ENCODE results near the gene KCNJ4.

The KCNJ4 gene

DNA sequence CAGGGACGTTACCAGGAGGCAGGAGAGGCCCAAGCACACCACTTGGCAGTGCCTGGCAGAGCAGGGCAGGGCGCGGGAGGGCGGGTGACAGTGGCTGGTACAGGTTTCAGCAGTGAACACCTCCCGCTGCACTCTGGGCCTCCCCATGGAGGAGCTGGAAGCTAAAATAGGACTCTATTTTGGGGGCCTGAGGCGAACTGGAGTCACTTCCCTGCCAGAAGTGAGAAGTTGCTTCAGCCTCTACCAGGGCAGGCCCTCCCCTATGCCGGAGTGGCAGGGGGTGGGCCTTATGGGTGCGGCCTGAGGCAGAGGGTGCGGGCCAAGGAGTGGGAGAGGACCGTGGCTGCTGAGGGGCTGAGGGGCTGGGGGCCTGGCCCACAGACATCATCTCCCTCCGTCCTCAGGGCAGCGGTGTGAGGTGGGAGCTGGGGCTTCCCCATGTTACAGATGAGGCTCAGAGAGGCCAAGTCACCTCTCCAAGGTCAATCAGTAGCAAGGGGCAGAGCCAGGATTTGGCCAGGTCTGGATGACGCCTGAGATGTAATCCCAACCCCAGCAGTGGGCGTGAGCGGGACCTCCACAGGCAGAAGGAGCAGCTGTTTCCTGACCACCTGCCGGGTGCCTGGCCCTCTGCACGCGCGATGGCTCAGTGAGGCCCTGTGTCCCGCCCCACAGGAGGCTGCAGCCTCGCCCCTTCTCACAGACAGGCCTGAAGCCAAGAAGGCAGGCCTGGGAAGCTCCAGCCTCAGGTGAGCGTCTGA lies 39.3 kb downstream of the KCNJ4 start:
- TF ChIP-seq CTCF (IDR thresholded peaks at IDR 0.05; ENCODE audit: low read length) (no peak), EZH2phosphoT487 (IDR thresholded peaks at IDR 0.05; ENCODE audit: low read length) (no peak), EZH2 (optimal IDR thresholded peaks at IDR 0.05; ENCODE audit: low read depth, low read length) (no peak)
- no peaks in the 10 kb centered on the region for H3K27me3 ChIP-seq (replicated peaks; ENCODE audit: insufficient read depth, low read length)
- H3K36me3 ChIP-seq (replicated peaks; ENCODE audit: insufficient read depth, low read length) = no peaks in the 10 kb centered on the region
- no peaks in the 10 kb centered on the region for H3K79me2 ChIP-seq (ENCODE audit: low read length)
- no peaks in the 10 kb centered on the region for H3F3A ChIP-seq (ENCODE audit: insufficient read depth, low read length)
- H3K4me1 ChIP-seq (ENCODE audit: low read length) = 0 out of 2 replicates have a peak, but pooled peaks cover 4% of the 10 kb centered on the region
- DNase-seq = no peak
- H3K9me3 ChIP-seq (replicated peaks; ENCODE audit: insufficient read depth, low read length) = no peaks in the 10 kb centered on the region
- H2AFZ ChIP-seq (ENCODE audit: low read length) = no peak overlapping the region
- no peak overlapping the region for H3K4me2 ChIP-seq (ENCODE audit: low read depth, low read length)
- no peak overlapping the region for H3K4me3 ChIP-seq (ENCODE audit: low read length)
- H3K9me2 ChIP-seq (replicated peaks; ENCODE audit: insufficient read depth, low read length) = no peaks in the 10 kb centered on the region
- H4K20me1 ChIP-seq (ENCODE audit: insufficient read depth, low read length) = no peaks in the 10 kb centered on the region
- H3K9ac ChIP-seq (ENCODE audit: low read length) = no peak overlapping the region
- no peak overlapping the region for H3K27ac ChIP-seq (ENCODE audit: low read length)

DNA sequence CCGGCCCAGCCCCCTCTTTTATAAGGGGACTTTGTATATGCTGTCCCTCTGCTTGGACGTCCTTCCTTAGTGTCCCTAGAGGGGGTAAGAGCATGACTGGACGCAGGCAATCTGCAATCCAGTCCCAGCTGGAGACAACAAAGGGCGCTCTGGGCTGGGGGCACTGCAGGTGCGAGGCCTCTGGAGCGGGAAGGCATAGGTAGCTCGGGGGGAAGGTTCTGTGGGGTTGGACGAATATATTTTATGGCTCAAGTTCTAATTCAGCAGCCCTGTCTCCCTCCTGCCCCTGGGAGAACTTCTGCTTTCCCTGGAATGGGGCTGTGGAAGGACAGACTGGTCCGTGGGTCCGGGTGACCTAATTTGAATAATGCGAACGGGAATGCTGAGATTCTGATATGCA lies 40.0 kb downstream of the KCNJ4 start:
- Histone ChIP-seq H3K4me3 (ENCODE audit: low read length) (no peak overlapping the region), H3K9ac (ENCODE audit: low read length) (no peak overlapping the region)
- DNase-seq = no peak

DNA sequence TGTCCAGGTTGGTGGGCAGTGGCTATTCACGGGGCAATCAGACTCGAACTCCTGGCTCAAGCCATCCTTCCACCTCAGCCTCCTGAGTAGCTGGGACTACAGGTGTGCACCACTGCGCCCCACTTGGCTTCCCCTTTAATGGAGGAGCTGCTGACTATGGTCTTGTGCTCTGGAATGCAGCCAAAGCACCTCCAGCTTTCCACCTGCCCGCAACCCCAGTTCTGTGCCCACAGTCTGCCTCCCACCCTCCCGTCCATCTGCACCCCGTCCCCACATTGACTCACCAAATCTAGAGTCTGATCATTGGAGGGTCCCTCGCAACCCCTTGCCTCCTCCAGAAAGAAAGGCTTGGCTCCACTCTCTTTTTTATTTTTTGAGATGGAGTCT lies 41.0 kb downstream of the KCNJ4 start:
- Histone ChIP-seq H3K4me2 (ENCODE audit: low read depth, low read length) (no peak overlapping the region), H3F3A (ENCODE audit: insufficient read depth, low read length) (no peaks in the 10 kb centered on the region), H3K9ac (ENCODE audit: low read length) (no peak overlapping the region), H3K9me2 (replicated peaks; ENCODE audit: insufficient read depth, low read length) (no peaks in the 10 kb centered on the region), H3K9me3 (replicated peaks; ENCODE audit: insufficient read depth, low read length) (no peaks in the 10 kb centered on the region), H3K4me3 (ENCODE audit: low read length) (no peak overlapping the region), H3K79me2 (ENCODE audit: low read length) (no peaks in the 10 kb centered on the region), H3K4me1 (ENCODE audit: low read length) (0 out of 2 replicates have a peak, but pooled peaks cover 4% of the 10 kb centered on the region), H4K20me1 (ENCODE audit: insufficient read depth, low read length) (no peaks in the 10 kb centered on the region), H3K27me3 (replicated peaks; ENCODE audit: insufficient read depth, low read length) (no peaks in the 10 kb centered on the region), H3K36me3 (replicated peaks; ENCODE audit: insufficient read depth, low read length) (no peaks in the 10 kb centered on the region), H2AFZ (ENCODE audit: low read length) (no peak overlapping the region), H3K27ac (ENCODE audit: low read length) (no peak overlapping the region)
- TF ChIP-seq EZH2phosphoT487 (IDR thresholded peaks at IDR 0.05; ENCODE audit: low read length) (no peak), EZH2 (optimal IDR thresholded peaks at IDR 0.05; ENCODE audit: low read depth, low read length) (no peak), CTCF (IDR thresholded peaks at IDR 0.05; ENCODE audit: low read length) (no peak)
- no peak for DNase-seq

More for the DNA sequence above, 40.0 kb downstream of the KCNJ4 start:
- Histone ChIP-seq H3K9me2 (replicated peaks; ENCODE audit: insufficient read depth, low read length) (no peaks in the 10 kb centered on the region), H3K79me2 (ENCODE audit: low read length) (no peaks in the 10 kb centered on the region), H3F3A (ENCODE audit: insufficient read depth, low read length) (no peaks in the 10 kb centered on the region), H2AFZ (ENCODE audit: low read length) (no peak overlapping the region), H3K27me3 (replicated peaks; ENCODE audit: insufficient read depth, low read length) (no peaks in the 10 kb centered on the region), H3K4me2 (ENCODE audit: low read depth, low read length) (no peak overlapping the region), H3K4me1 (ENCODE audit: low read length) (0 out of 2 replicates have a peak, but pooled peaks cover 4% of the 10 kb centered on the region), H4K20me1 (ENCODE audit: insufficient read depth, low read length) (no peaks in the 10 kb centered on the region), H3K27ac (ENCODE audit: low read length) (no peak overlapping the region), H3K36me3 (replicated peaks; ENCODE audit: insufficient read depth, low read length) (no peaks in the 10 kb centered on the region), H3K9me3 (replicated peaks; ENCODE audit: insufficient read depth, low read length) (no peaks in the 10 kb centered on the region)
- TF ChIP-seq EZH2 (optimal IDR thresholded peaks at IDR 0.05; ENCODE audit: low read depth, low read length) (no peak), EZH2phosphoT487 (IDR thresholded peaks at IDR 0.05; ENCODE audit: low read length) (no peak), CTCF (IDR thresholded peaks at IDR 0.05; ENCODE audit: low read length) (no peak)

Data from MM.1S (cell line).